ENCODE results near the gene ODAM. TPM values are rescaled to one million over a fixed set of nuclear protein-coding genes. Genes with fewer than 3 reads are reported as not detected.

Gene ODAM
- total RNA-seq, 1 donor from 2014 or later: not detected

DNA sequence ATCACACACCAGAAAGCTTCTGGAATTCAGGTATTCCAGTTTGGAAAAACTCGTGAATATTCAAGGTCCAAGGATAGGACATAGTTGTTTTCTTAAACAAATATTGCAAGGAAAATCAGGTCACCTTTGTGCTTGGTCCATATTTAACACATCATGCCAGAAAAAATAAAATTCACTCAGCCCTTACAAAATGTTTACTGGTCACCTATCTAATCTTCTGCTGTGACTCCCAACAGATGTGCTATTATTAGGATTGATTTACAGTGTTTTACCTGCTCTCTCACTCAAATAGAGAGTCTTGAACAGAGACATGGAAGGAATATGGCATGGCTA is 56.4 kb downstream of the ODAM start:
- Histone ChIP-seq H3K4me3 (ENCODE audit: low read depth, low read length) (no peak overlapping the region), H3K27me3 (ENCODE audit: control insufficient read depth, insufficient read depth, low read length) (no peaks in the 10 kb centered on the region), H3K36me3 (ENCODE audit: control insufficient read depth, insufficient read depth, low read length) (no peaks in the 10 kb centered on the region)
- TF ChIP-seq, protein P1, sequence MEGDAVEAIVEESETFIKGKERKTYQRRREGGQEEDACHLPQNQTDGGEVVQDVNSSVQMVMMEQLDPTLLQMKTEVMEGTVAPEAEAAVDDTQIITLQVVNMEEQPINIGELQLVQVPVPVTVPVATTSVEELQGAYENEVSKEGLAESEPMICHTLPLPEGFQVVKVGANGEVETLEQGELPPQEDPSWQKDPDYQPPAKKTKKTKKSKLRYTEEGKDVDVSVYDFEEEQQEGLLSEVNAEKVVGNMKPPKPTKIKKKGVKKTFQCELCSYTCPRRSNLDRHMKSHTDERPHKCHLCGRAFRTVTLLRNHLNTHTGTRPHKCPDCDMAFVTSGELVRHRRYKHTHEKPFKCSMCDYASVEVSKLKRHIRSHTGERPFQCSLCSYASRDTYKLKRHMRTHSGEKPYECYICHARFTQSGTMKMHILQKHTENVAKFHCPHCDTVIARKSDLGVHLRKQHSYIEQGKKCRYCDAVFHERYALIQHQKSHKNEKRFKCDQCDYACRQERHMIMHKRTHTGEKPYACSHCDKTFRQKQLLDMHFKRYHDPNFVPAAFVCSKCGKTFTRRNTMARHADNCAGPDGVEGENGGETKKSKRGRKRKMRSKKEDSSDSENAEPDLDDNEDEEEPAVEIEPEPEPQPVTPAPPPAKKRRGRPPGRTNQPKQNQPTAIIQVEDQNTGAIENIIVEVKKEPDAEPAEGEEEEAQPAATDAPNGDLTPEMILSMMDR (IDR thresholded peaks at IDR 0.05; ENCODE audit: insufficient read depth, low read length, severe bottlenecking): no peak
- DNase-seq (ENCODE audit: low read depth) (no peak), FAIRE-seq (no peak)

Other genes with a start within 250 kb of the ODAM start
- not detected in 2 replicates for gene CSN2, start 230.0 kb upstream of the ODAM start, total RNA-seq
- not detected in 2 replicates for gene STATH, start 199.8 kb upstream of the ODAM start, total RNA-seq
- not detected in 2 replicates for gene HTN3, start 167.3 kb upstream of the ODAM start, total RNA-seq
- not detected in 2 replicates for gene HTN1, start 145.3 kb upstream of the ODAM start, total RNA-seq
- gene PRR27, start 41.5 kb upstream of the ODAM start, total RNA-seq: not detected in 2 replicates
- not detected in 2 replicates for gene FDCSP, start 30.4 kb downstream of the ODAM start, total RNA-seq
- not detected in 2 replicates for gene CSN3, start 46.9 kb downstream of the ODAM start, total RNA-seq
- gene CABS1, start 139.3 kb downstream of the ODAM start, total RNA-seq: not detected in 2 replicates
- not detected in 2 replicates for gene SMR3A, start 165.0 kb downstream of the ODAM start, total RNA-seq
- gene SMR3B, start 187.4 kb downstream of the ODAM start, total RNA-seq: not detected in 2 replicates
- gene OPRPN, start 202.2 kb downstream of the ODAM start, total RNA-seq: not detected in 2 replicates

Data from bronchial epithelial cell (primary cell).